Liver (tissue), 9 donors: ENCODE results near the gene AGPAT1. TPM values are rescaled to one million over a fixed set of nuclear protein-coding genes. Genes with fewer than 3 reads are reported as not detected.

Experiments
- DNase-seq: peaks from one replicate; pipeline ENCODE4 v3.0.0-alpha.2; 2017; ENCODE audit warnings: low spot score
- H3K27ac ChIP-seq, 2 donors: one replicate each; pipeline ENCODE4 v1.7.0; 2013; ENCODE audit warnings: inconsistent platforms in 2 of 2, low read length in 2 of 2, control low read depth in 1 of 2, low read depth in 1 of 2, mild to moderate bottlenecking in 1 of 2
- H3K27me3 ChIP-seq, 4 donors: one replicate each; pipeline versions ENCODE4 v1.6.1 to v1.7.0; 2013; ENCODE audit warnings: low read length in 3 of 4, inconsistent platforms in 1 of 4, mild to moderate bottlenecking in 1 of 4, moderate library complexity in 1 of 4; ENCODE audit not compliant: control insufficient read depth in 4 of 4, insufficient read depth in 4 of 4
- H3K36me3 ChIP-seq, 4 donors: one replicate each; pipeline versions ENCODE4 v1.6.1 to v1.7.0; 2013; ENCODE audit warnings: low read length in 3 of 4, mild to moderate bottlenecking in 3 of 4, low read depth in 1 of 4, moderate library complexity in 1 of 4; ENCODE audit not compliant: control insufficient read depth in 4 of 4, insufficient read depth in 3 of 4
- H3K4me1 ChIP-seq, 4 donors: one replicate each; pipeline versions ENCODE4 v1.6.1 to v1.7.0; 2013; ENCODE audit warnings: low read length in 3 of 4, mild to moderate bottlenecking in 3 of 4, moderate library complexity in 1 of 4; ENCODE audit not compliant: control insufficient read depth in 4 of 4, insufficient read depth in 4 of 4
- H3K4me3 ChIP-seq, 3 donors: one replicate each; pipeline versions ENCODE4 v1.6.1 to v1.7.0; 2013; ENCODE audit warnings: low read length in 3 of 3, control low read depth in 1 of 3, low read depth in 1 of 3, mild to moderate bottlenecking in 1 of 3
- H3K9ac ChIP-seq, 2 donors: one replicate each; pipeline ENCODE4 v1.7.0; 2013; ENCODE audit warnings: low read length in 2 of 2, mild to moderate bottlenecking in 2 of 2, moderate library complexity in 2 of 2, control low read depth in 1 of 2, low read depth in 1 of 2
- H3K9me3 ChIP-seq, 4 donors: one replicate each; pipeline versions ENCODE4 v1.6.1 to v1.7.0; 2013; ENCODE audit warnings: low read length in 3 of 4; ENCODE audit not compliant: control insufficient read depth in 4 of 4
- ATF3 ChIP-seq: IDR thresholded peaks from 2 replicates; pipeline ENCODE4 v1.6.1; 2016; ENCODE audit warnings: antibody characterized with exemption
- CTCF ChIP-seq: fragments of 150-350 bp; IDR thresholded peaks from 2 replicates; pipeline ENCODE4 v1.5.1; 2017; ENCODE audit warnings: improper control_type of control experiment, low read depth, low read length; ENCODE audit not compliant: missing input control
- EGR1 ChIP-seq, 2 donors: IDR thresholded peaks; 2 replicates each; pipeline ENCODE4 v1.6.1; 2016 to 2018; ENCODE audit warnings: antibody characterized with exemption in 2 of 2, low read depth in 2 of 2
- FOXA1 ChIP-seq: IDR thresholded peaks from 2 replicates; pipeline ENCODE4 v1.6.1; 2016; ENCODE audit warnings: antibody characterized with exemption
- FOXA2 ChIP-seq: IDR thresholded peaks from 2 replicates; pipeline ENCODE4 v1.6.1; 2016; ENCODE audit warnings: antibody characterized with exemption
- GABPA ChIP-seq, 2 donors: IDR thresholded peaks in 1 of 2; conservative IDR thresholded peaks in 1 of 2; 2 replicates each; pipeline ENCODE4 v1.6.1; 2016; ENCODE audit warnings: antibody characterized with exemption in 2 of 2, mild to moderate bottlenecking in 1 of 2, moderate library complexity in 1 of 2
- HNF4A ChIP-seq, 2 donors: conservative IDR thresholded peaks; 2 replicates each; pipeline ENCODE4 v1.6.1; 2016; ENCODE audit warnings: antibody characterized with exemption in 2 of 2, mild to moderate bottlenecking in 2 of 2
- HNF4G ChIP-seq: IDR thresholded peaks from 2 replicates; pipeline ENCODE4 v1.6.1; 2016; ENCODE audit warnings: antibody characterized with exemption
- JUND ChIP-seq, 2 donors: IDR thresholded peaks; 2 replicates each; pipeline ENCODE4 v1.6.1; 2016; ENCODE audit warnings: antibody characterized with exemption in 2 of 2
- MAX ChIP-seq: IDR thresholded peaks from 2 replicates; pipeline ENCODE4 v1.6.1; 2016; ENCODE audit warnings: antibody characterized with exemption
- NR2F2 ChIP-seq: IDR thresholded peaks from 2 replicates; pipeline ENCODE4 v1.6.1; 2016; ENCODE audit warnings: antibody characterized with exemption
- RAD21 ChIP-seq, 2 donors: IDR thresholded peaks; 2 replicates each; pipeline ENCODE4 v1.6.1; 2016; ENCODE audit warnings: antibody characterized with exemption in 2 of 2, mild to moderate bottlenecking in 2 of 2
- REST ChIP-seq: IDR thresholded peaks from 2 replicates; pipeline ENCODE4 v1.6.1; 2016; ENCODE audit warnings: antibody characterized with exemption, mild to moderate bottlenecking
- RXRA ChIP-seq, 2 donors: IDR thresholded peaks; 2 replicates each; pipeline ENCODE4 v1.6.1; 2017 to 2018; ENCODE audit warnings: antibody characterized with exemption in 2 of 2, mild to moderate bottlenecking in 1 of 2
- SP1 ChIP-seq: IDR thresholded peaks from 2 replicates; pipeline ENCODE4 v1.6.1; 2018; ENCODE audit warnings: antibody characterized with exemption, mild to moderate bottlenecking
- TAF1 ChIP-seq: conservative IDR thresholded peaks from 2 replicates; pipeline ENCODE4 v1.6.1; 2016; ENCODE audit warnings: antibody characterized with exemption, mild to moderate bottlenecking
- YY1 ChIP-seq: IDR thresholded peaks from 2 replicates; pipeline ENCODE4 v1.6.1; 2016; ENCODE audit warnings: antibody characterized with exemption, mild to moderate bottlenecking
- ZBTB33 ChIP-seq: IDR thresholded peaks from 2 replicates; pipeline ENCODE4 v1.6.1; 2016; ENCODE audit warnings: antibody characterized with exemption
- WGBS: extraction: QIAGEN DNeasy Blood & Tissue Kit; methylation state at CpG from one replicate; pipeline ENCODE4 v1.1.7; 2013; 5-methylcytosine and 5-hydroxymethylcytosine counted together
- polyA plus RNA-seq, 2 donors: library from polyadenylated mRNA; stranded (reverse) in 1 of 2; unstranded in 1 of 2; fragments of 200-250 nt in 1 of 2; fragments of >200 nt in 1 of 2; fragmentation: Nextera tagmentation in 1 of 2; extraction: Ambion mirVana in 1 of 2; gene quantifications; one replicate each; pipeline versions ENCODE4 v1.2.1 to v1.2.3, GENCODE V29; 2013 to 2015
- total RNA-seq, 2 donors: library from RNA; depleted of rRNA; stranded (reverse); fragments of >200 nt; gene quantifications; one replicate each; pipeline ENCODE4 v1.2.3, GENCODE V29; 2014
- donor health status: healthy.
- donor health status: healthy.
- donor health status: healthy.
- donor health status: healthy.
- donor health status: healthy.

The AGPAT1 gene
- total and polyA plus RNA-seq, 4 donors = 10.4 to 45.1 (median 17.5) TPM

GRCh38 chr6:32178547-32179440, 2.9 kb upstream of the AGPAT1 start:
- peak; percentile 52 for DNase-seq
- 3% methylated on average over 24 of the region's 24 CpGs for WGBS

More at GRCh38 chr6:32178547-32179440, 2.9 kb upstream of the AGPAT1 start:
- Histone ChIP-seq H3K36me3 (peaks cover 0 to 22% (median 10%) of the 10 kb centered on the region in 4 donors), H3K4me3 (peak overlapping the region; percentile 49 to 97 (median 78)), H3K4me1 (peaks cover 0 to 47% (median 42%) of the 10 kb centered on the region in 4 donors), H3K27ac (peak overlapping the region; percentile 95 to 96), H3K9ac (peak overlapping the region; percentile 45 to 98), H3K9me3 (no peaks in the 10 kb centered on the region), H3K27me3 (no peaks in the 10 kb centered on the region)
- TF ChIP-seq FOXA1 (no peak), SP1 (no peak), ATF3 (no peak), GABPA (IDR thresholded peaks at IDR 0.05 in 1 of 2, conservative IDR thresholded peaks at IDR 0.05 in 1 of 2) (no peak), CTCF (no peak), HNF4A (conservative IDR thresholded peaks at IDR 0.05) (no peak), FOXA2 (no peak), ZBTB33 (no peak), RXRA (IDR thresholded peaks at IDR 0.05) (no peak), MAX (no peak), REST (no peak), EGR1 (IDR thresholded peaks at IDR 0.05; ENCODE audit: low read depth in 2 of 2) (no peak), TAF1 (no peak), HNF4G (no peak), NR2F2 (no peak), RAD21 (IDR thresholded peaks at IDR 0.05) (no peak), YY1 (no peak), JUND (IDR thresholded peaks at IDR 0.05) (no peak)
